Stromal cell of bone marrow (primary cell): Measurements from ENCODE around the gene CAVIN4.

Source experiments
- DNase-seq: peaks from one replicate; pipeline ENCODE4 v3.0.0-alpha.2; 2012; ENCODE audit warnings: low read depth

CAVIN4 gene

GRCh38 chr9:100590481-100590880, 12.6 kb downstream of the CAVIN4 start:
- DNase-seq: peak; percentile 33

GRCh38 chr9:100591139-100591538, 13.3 kb downstream of the CAVIN4 start:
- DNase-seq: no peak

GRCh38 chr9:100591639-100592412, 13.9 kb downstream of the CAVIN4 start:
- no peak for DNase-seq

- DNase-seq: peak; percentile 50
Observed at GRCh38 chr9:100595391-100596199, 17.7 kb downstream of the CAVIN4 start.

- no peak for DNase-seq
Observed at GRCh38 chr9:100597236-100597635, 19.4 kb downstream of the CAVIN4 start.

GRCh38 chr9:100598641-100599145, 20.8 kb downstream of the CAVIN4 start:
- DNase-seq: peak; percentile 52

GRCh38 chr9:100600521-100601079, 22.7 kb downstream of the CAVIN4 start:
- no peak for DNase-seq

- peak; percentile 29 for DNase-seq
Observed at GRCh38 chr9:100601216-100601615, 23.3 kb downstream of the CAVIN4 start.

- peak; percentile 23 for DNase-seq
Observed at GRCh38 chr9:100602342-100602801, 24.5 kb downstream of the CAVIN4 start.

GRCh38 chr9:100605405-100605804, 27.5 kb downstream of the CAVIN4 start:
- no peak for DNase-seq

- DNase-seq: no peak
Observed at GRCh38 chr9:100619194-100619593, 41.3 kb downstream of the CAVIN4 start.

- no peak for DNase-seq
Observed at GRCh38 chr9:100619665-100620064, 41.8 kb downstream of the CAVIN4 start.

- DNase-seq: no peak
Observed at GRCh38 chr9:100623969-100624368, 46.1 kb downstream of the CAVIN4 start.

- DNase-seq: no peak
Observed at GRCh38 chr9:100626949-100627348, 49.1 kb downstream of the CAVIN4 start.

- no peak for DNase-seq
Observed at GRCh38 chr9:100637787-100638186, 59.9 kb downstream of the CAVIN4 start.
